OCI-LY3 (cell line): ENCODE data around the gene CTAGE1.
"Not testable (repeated sequence)": the region's sequence is repeated elsewhere in the genome, so short reads cannot be mapped to it uniquely, and the experiment has no call there.

Source experiments
- CTCF ChIP-seq: fragments of 200-600, 300-600 bp; sonication (generic); IDR thresholded peaks from 2 replicates; pipeline ENCODE4 v1.5.1; 2014; ENCODE audit warnings: antibody characterized with exemption, low read length, low read depth
- EZH2phosphoT487 ChIP-seq: fragments of 200-600 bp; shearing (Covaris generic); IDR thresholded peaks from 2 replicates; pipeline ENCODE4 v1.6.1; 2018; ENCODE audit warnings: antibody characterized with exemption, mixed run types, low read depth

GRCh38 chr18:22393164-22393563, 24.6 kb downstream of the CTAGE1 start:
- not testable (repeated sequence) for TF ChIP-seq EZH2phosphoT487, CTCF
